Caki2 (cell line): Measurements from ENCODE around the gene ABCA7. TPM values are rescaled to one million over a fixed set of nuclear protein-coding genes. Genes with fewer than 3 reads are reported as not detected.

Source experiments
- DNase-seq: peaks from one replicate; pipeline ENCODE4 v3.0.0-alpha.2; 2015; ENCODE audit warnings: low read depth
- in situ Hi-C: cut with HindIII; loops from 2 replicates; pipeline ENCODE4 v1.10.0; 2016; ENCODE audit warnings: low sequenced_read_pairs, low pct_unique_long_range_greater_than_20kb, mixed read lengths
- total RNA-seq: library from RNA; depleted of rRNA; stranded (reverse); fragments of >200 nt; shearing (Covaris generic); gene quantifications from 2 replicates; pipeline ENCODE4 v1.2.3, GENCODE V29; 2014; ENCODE audit warnings: low replicate concordance; rRNA removed

The ABCA7 gene, protein sequence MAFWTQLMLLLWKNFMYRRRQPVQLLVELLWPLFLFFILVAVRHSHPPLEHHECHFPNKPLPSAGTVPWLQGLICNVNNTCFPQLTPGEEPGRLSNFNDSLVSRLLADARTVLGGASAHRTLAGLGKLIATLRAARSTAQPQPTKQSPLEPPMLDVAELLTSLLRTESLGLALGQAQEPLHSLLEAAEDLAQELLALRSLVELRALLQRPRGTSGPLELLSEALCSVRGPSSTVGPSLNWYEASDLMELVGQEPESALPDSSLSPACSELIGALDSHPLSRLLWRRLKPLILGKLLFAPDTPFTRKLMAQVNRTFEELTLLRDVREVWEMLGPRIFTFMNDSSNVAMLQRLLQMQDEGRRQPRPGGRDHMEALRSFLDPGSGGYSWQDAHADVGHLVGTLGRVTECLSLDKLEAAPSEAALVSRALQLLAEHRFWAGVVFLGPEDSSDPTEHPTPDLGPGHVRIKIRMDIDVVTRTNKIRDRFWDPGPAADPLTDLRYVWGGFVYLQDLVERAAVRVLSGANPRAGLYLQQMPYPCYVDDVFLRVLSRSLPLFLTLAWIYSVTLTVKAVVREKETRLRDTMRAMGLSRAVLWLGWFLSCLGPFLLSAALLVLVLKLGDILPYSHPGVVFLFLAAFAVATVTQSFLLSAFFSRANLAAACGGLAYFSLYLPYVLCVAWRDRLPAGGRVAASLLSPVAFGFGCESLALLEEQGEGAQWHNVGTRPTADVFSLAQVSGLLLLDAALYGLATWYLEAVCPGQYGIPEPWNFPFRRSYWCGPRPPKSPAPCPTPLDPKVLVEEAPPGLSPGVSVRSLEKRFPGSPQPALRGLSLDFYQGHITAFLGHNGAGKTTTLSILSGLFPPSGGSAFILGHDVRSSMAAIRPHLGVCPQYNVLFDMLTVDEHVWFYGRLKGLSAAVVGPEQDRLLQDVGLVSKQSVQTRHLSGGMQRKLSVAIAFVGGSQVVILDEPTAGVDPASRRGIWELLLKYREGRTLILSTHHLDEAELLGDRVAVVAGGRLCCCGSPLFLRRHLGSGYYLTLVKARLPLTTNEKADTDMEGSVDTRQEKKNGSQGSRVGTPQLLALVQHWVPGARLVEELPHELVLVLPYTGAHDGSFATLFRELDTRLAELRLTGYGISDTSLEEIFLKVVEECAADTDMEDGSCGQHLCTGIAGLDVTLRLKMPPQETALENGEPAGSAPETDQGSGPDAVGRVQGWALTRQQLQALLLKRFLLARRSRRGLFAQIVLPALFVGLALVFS (N-terminal part only)
- 10.5 and 32.1 TPM in 2 replicates for total RNA-seq

DNA sequence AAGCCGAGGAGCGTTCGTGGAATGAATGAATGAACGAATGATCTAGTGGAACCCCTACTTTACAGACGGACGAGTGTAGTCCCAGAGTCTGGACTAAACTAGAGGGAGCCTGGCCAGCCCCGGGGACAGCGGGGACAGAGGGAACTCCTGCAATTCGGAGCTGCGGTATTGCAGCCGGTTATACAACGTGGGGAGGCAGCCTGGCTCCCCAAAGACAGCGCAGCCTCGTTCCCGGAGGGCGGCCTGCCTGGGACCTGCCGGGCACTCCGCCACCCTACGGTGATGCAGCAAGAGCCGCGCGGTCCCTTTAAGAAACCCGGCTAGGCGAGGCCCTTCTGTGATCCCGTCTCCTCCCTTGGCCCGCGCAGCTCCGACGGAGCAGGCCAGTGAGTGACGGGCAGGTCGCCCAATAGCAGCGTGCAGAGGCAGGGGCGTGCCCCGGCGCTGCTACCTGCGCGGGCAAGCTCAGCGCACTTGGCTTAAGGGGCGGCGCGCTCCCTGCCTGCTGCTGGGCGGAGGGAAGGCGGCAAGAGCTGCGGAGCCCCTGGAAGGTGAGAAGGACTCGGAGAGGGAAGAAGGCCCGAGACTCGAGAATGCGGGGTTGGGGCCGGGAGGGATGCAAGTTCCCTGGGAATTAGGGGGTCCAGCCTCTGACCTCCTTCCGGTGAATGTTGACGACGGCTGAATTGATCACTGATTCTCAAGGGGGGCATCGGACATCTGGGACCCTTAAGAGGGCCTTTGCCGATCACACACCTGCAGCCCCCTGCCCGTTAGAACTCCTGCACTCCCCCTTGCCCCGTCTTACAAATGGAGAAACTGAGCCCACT is at the start of gene ABCA7:
Gene ABCA7 (plus strand): TSS at position 462 of the 830 bp plus-strand sequence. CDS start 1,255 bp downstream, outside the sequence.
- DNase-seq: peak; percentile 92
- in situ Hi-C loops: no loop called here

DNA sequence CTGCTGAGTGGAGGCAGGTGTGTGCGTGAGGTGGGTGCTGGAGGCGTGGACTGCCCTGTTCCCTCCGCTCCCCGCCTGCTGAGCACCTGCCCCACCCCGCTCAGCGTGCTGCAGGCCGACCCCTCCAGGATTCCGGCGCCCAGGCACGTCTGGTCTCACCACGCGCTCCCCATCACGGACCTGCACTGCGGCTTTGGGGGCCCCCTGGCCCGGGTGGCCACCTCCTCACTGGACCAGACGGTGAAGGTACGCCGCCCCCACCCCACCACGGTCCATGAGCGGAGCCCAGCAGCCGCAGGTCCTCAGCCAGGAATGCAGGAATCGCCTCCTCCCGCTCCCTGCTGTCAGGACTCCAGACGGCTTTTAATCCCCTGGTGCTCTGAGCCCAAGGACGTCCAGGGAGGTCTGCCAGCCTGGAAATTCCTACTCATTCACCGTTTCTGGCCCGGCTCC is 49.8 kb upstream of the ABCA7 start:
- DNase-seq: no peak
- in situ Hi-C loops: no loop called here

DNA sequence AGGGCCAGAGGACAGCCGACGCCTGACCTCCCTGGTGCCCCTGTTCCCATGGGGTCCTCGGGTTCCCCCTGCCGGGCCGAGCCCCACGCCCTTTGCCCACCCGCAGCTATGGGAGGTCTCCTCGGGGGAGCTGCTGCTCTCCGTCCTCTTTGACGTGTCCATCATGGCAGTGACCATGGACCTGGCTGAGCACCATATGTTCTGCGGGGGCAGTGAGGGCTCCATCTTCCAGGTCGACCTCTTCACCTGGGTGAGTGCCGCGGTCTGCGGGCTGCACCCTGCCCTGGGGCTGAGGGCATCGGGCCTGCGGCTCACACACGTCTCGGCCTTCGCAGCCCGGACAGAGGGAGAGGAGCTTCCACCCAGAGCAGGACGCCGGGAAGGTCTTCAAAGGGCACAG is 49.2 kb upstream of the ABCA7 start:
- DNase-seq: no peak
- in situ Hi-C loops: no loop called here

DNA sequence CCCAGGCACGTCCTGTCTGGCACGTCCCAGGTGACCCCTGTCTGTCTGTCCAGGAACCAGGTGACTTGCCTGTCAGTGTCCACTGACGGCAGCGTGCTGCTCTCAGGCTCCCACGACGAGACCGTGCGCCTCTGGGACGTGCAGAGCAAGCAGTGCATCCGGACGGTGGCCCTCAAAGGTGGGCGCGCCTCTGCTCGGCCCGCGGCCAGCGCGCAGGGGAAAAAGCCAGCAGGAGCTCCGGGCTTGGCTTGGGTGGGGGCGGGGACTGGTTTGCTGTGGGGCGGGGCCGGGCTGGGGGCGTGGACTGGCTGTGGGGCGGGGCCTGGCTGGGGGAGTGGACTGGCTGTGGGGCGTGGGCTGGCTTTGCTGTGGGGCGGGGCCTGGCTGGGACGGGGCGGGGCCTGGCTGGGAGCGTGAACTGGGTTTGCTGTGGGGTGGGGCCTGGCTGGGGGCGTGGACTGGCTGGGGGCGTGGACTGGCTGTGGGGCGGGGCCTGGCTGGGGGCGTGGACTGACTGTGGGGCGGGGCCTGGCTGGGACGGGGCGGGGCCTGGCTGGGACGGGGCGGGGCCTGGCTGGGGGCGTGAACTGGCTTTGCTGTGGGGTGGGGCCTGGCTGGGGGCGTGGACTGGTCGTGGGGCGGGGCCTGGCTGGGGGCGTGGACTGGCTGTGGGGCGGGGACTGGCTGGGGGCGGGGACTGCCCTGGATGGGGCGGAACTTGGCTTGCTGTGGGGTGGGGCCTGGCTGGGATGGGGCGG is 48.6 kb upstream of the ABCA7 start:
- no peak for DNase-seq
- in situ Hi-C loops: no loop called here

DNA sequence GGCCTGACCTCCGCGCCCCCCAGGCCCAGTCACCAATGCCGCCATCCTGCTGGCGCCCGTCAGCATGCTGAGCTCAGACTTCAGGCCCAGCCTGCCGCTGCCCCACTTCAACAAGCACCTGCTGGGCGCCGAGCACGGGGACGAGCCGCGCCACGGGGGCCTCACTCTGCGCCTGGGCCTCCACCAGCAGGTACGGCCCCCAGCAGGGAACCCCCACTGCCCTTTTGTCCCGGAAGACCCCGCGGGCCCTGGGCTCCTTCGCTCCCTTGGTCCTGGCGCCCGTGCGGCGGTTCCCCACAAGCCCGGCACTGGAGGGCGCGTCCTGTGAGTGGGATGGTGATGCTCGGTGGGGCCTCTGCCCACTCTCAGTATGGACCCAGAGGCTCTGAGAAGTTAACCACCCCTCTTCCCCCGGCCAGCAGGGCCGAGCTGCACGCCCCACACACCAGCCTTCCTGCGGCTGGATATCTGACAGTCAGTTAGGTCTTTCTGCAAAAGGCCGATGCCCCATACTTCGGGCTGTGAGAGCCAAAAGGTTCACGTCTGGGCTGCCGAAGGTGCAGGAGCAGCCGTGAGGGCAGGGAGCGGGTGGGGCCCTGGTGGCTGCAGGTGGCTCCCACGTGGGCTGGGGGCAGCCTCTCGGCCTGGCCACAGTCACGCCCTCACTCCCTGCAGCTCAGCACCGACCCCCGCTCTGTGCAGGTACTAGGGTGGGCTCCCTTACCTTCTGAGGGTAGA is 47.8 kb upstream of the ABCA7 start:
- no peak for DNase-seq
- in situ Hi-C loops: no loop called here

DNA sequence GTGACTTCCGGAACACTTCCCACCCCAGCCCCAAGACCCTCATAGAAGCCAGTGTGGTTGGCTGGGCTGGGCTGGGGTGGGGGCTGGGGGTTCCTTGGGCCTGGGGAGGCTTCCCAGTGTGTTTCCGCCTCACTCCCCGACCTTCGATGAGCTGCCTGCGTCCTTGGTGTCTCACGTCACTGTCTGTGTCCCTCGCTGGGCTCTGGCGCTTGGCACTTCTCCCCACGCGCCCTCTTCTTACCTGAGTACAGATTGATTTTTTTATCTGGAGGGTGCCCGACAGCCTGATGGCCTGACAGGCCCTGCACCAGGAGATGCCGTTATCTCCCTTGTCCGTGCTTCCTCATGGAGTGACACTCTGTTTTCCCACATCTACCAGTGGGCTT is 47.2 kb upstream of the ABCA7 start:
- in situ Hi-C loops: no loop called here
- DNase-seq: no peak

DNA sequence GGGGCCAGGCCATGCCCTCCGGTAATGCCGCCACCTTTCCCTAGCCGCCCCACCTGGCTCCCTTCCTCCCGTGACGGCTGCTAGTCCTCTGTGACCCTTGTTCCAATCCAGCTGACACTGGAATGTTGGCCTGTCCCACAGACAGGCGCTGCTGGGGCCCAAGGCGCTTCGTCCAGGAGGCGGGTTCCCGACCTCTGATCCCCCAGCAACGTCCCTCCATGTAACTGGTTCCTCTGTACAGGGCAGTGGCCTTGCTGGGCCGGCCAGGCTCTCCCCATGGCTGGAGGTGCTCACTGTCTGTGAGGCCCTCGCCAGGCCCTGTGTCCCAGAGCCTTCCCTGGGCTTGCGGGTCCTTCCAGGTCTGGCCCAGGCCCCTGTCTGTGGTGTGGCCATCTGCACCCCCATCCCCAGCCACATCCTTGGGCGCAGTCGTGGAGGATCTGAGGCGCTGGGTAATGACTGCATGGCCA is 46.5 kb upstream of the ABCA7 start:
- no peak for DNase-seq
- in situ Hi-C loops: no loop called here

DNA sequence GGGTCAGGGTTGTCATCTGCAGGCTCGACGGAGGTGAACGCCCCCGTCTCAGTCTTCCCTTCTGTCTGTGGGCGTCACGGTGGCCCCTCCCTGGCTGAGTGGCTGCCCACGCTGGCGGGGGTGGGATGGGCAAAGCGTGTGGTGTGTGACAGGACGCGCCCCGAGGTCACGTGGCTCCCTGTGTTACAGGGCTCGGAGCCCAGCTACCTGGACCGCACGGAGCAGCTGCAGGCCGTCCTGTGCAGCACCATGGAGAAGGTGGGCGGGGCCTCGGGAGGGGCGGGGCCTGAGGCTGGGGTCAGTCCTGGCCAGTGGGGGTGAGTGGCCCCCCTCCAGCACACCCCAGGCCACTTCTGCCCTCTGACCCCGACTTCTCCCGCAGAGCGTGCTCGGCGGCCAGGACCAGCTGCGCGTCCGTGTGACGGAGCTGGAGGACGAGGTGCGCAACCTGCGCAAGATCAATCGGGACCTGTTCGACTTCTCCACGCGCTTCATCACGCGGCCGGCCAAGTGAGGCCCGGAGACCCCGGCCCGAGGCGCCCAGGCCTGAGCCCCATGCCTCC is 46.0 kb upstream of the ABCA7 start:
- in situ Hi-C loops: no loop called here
- no peak for DNase-seq

DNA sequence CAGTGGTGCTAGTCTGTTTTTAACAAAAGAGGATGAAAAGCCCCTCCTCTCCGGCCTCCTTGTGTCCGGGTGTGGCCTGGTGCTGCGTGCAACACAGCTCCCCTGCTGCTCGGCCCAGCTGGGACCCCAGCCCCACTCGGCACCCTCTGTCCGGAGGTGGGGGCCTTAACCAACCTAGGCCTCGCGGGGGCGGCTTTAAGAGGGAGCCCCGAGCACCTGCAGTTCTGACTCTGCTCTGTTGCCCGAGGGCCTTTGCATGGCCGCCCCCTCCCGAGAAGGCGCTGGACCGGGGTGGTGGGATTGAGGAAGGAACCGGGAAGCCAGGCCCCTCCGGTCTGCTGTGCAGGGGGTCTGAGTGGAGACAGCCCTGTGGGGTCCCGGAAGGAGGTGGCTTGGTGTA is 45.4 kb upstream of the ABCA7 start:
- in situ Hi-C loops: no loop called here
- DNase-seq: no peak

DNA sequence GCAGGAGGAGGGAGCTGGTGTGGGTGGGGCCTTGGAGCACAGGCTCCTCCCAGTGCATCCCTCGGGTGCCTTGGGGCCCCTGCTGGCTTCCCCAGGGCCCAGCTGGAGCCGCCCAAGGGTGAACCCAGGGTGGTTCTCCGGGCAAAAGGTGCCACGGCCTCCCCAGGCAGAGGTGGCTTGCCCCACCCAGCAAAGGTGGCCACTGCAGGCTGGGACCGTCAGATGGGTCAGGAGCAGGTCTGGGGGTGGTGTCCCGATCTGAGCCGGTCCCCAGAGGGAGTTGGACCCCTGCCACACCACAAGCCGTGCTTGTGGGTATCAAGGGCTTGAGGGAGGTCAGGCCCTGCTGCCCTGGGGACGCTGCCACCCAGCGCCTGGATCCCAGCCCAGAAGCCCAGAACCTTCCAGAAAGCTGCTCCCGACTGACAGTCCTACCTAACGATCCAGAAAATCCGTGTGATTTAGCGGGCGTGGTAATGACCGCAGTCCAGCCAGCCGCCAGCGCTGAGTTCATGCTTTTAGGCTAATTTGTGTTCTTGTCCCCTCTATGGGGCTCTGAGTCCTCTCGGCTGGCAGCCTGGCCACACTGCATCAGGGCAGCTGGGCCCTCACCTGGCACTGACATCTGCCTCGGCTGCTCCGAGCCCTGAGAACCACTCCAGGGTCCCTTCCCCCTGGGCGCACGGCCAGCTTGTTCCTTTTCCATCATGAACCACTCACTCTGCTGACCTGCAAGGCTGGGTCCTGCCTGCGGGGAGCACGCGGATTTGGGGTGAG is 44.7 kb upstream of the ABCA7 start:
- in situ Hi-C loops: no loop called here
- peak; percentile 76 for DNase-seq

DNA sequence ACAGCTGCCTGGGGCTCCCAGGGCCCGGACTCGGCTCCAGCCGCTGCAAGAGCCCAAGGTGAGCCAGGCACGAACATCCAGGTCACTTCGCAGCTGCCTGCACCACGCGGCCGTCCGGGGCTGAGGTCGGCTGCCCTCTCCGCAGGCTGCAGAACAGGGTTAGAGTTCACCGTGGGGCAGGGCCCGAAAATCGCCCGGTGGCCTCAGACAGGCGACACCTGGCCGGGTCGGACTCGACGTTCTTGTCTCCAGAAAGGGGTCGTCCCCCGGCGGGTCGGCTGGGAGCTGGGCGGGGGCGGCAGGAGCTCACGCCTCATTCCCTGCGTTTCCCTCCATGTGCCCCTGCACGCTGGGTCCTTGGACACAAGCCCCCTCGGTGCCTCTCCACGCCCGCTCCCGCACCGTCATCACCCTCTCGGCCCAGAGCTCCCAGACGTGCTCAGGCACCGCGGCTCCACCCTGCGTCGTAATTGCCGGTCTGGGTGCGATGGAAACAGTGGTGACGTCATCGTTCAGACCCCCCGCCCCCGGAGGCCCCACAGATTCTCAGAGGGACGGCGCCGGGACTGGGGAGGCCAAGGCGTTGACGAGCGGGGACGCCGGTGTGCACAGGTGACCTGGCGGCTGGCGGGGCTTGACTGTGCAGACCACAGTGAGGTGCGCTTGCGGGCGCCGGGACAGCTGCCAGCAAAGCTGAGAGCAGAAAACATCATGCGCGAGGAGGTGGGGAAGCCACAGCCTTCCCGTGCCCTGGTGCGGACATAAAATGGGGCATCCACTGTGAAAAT is 43.7 kb upstream of the ABCA7 start:
- DNase-seq: peak; percentile 23
- in situ Hi-C loops: no loop called here

DNA sequence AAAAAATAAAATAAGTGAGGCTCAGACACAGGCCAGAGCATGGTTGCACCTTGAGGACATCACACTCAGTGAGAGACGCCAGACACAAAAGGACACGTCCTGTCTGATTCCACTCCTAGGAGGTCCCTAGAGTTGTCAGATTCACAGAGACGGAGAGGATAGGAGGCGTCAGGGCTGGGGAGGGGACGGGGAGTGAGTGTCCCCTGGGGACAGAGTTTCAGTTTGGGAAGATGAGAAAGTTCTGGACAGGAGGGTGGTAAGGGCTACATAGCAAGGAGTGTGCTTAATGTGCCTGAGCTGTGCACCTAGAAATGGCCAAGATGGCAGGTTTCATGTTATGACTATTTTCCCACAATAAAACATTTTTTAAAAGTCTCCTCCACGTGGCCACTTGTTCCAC is 41.8 kb upstream of the ABCA7 start:
- in situ Hi-C loops: no loop called here

DNA sequence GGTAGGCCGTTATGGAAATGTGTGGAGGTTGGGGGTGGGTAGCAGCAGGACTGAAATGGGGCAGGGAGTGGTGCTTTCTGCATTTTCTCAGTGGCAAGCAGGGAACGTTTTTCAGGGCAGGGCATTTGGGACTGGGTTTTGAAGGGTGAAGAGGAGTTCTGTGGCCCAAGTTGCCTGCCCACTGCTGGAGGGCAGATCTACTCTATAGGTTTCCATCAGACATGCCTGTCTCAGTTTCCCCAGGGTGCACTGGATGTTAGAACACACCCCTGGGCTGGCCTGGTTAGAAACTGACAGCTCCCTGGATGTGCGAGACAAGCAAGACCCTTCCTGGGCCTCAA is 40.6 kb upstream of the ABCA7 start:
- in situ Hi-C loops: no loop called here
- no peak for DNase-seq

More for the DNA sequence above, 41.8 kb upstream of the ABCA7 start:
- no peak for DNase-seq

DNA sequence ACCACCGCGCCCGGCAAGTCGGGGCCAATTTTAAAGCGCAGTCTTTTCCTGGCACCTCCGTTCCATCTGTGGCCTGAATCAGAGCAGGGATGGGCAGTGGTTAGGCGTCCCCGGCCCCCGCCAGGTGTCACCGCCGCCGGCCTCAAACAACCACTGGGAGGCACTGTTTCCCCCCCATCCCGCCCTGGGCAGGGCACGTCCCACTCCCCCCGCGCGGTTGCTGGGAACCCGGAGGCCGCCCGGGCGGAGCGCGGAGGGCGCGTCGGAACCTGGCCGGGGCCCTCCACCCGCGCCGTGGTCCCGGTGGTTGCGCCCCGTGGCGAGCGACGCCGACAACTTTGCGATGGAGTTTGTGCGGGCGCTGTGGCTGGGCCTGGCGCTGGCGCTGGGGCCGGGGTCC is 39.8 kb upstream of the ABCA7 start, which contains the start of gene GRIN3B:
Gene GRIN3B (plus strand): TSS at position 325 of the 400 bp plus-strand sequence. CDS start 19 bp downstream, at position 344.
- no peak for DNase-seq
- in situ Hi-C loops: no loop called here
